Pancreas (tissue), 10 donors: ENCODE results near the gene EVI5. TPM values are rescaled to one million over a fixed set of nuclear protein-coding genes. Genes with fewer than 3 reads are reported as not detected.

ENCODE experiments used
- ATAC-seq, 4 donors: fragments of 200-7000 bp; cut with Tn5 transposase; one replicate each; pipeline versions ENCODE4 v1.8.0 to v1.9.1; 2020; ENCODE audit warnings: mild to moderate bottlenecking in 4 of 4, moderate library complexity in 4 of 4
- DNase-seq, 6 donors: peaks; one replicate each; pipeline ENCODE4 v3.0.0-alpha.2; 2020
- FAIRE-seq: peaks from 2 replicates; lab custom pipeline; 2012; peaks lifted over from hg19 to GRCh38; lab: Jason Lieb, UNC
- H3K27ac ChIP-seq, 4 donors: fragments of 200-600 bp; sonication (generic); 1 replicate in 3 of 4; 2 replicates in 1 of 4; pipeline versions ENCODE4 v1.5.0 to v1.8.0; 2020
- H3K27me3 ChIP-seq, 4 donors: fragments of 200-600 bp; one replicate each; pipeline ENCODE4 v1.8.0; 2021
- H3K36me3 ChIP-seq, 3 donors: fragments of 200-600 bp; sonication (generic) in 1 of 3; one replicate each; pipeline versions ENCODE4 v1.5.0 to v1.8.0; 2020 to 2021
- H3K4me1 ChIP-seq, 3 donors: fragments of 200-600 bp; one replicate each; pipeline ENCODE4 v1.8.0; 2021
- H3K4me3 ChIP-seq, 4 donors: fragments of 200-600 bp; sonication (generic) in 2 of 4; one replicate each; pipeline versions ENCODE4 v1.5.0 to v1.8.0; 2020 to 2021
- H3K9me3 ChIP-seq, 4 donors: fragments of 200-600 bp; one replicate each; pipeline ENCODE4 v1.8.0; 2021
- WGBS, 2 donors: extraction: QIAGEN DNeasy Blood & Tissue Kit; methylation state at CpG; one replicate each; pipeline ENCODE4 v1.1.7; 2013; 5-methylcytosine and 5-hydroxymethylcytosine counted together
- intact Hi-C, 3 donors: fragments of 100-400 bp; cut with DNase I; formaldehyde crosslinking; loops; one replicate each; pipeline versions ENCODE4 v1.11.1 to v1.14.2; 2022
- polyA plus RNA-seq, 2 donors: library from polyadenylated mRNA; stranded (reverse); fragments of 200-250 nt; gene quantifications; one replicate each; pipeline ENCODE4 v1.2.3, GENCODE V29; 2013
- total RNA-seq, 6 donors: library from RNA; stranded (reverse); fragmentation: NEBNext Ultra II Directional in 4 of 6; extraction: Animal tissue kit (Norgen Biotek cat#: 25700) in 4 of 6; gene quantifications; one replicate each; pipeline versions ENCODE4 v1.2.1 to v1.2.4, GENCODE V29; 2021 to 2023
- TF ChIP-seq, protein P1 (sequence below), 4 donors: fragments of 200-600 bp; sonication (generic) in 3 of 4; IDR thresholded peaks; one replicate each; pipeline versions ENCODE4 v1.5.0 to v1.8.0; 2021; ENCODE audit warnings: antibody characterized with exemption in 4 of 4
- donor health status: healthy with polysubstance abuse.
- donor health status: DM: no; HTN: no; CAD: no; lungs with moderate emphysema.
- donor health status: DM: no; HTN: no; CAD: no.
- donor health status: control.
- donor health status: control.
- donor health status: Bipolar disorder and iron deficiency.
- donor health status: DM: yes; HTN: yes; CAD: no.
- donor health status: DM: no; HTN: no; CAD: no.
- donor health status: DM: no; HTN: no; CAD: no.
- donor health status: DM: yes; HTN: yes; CAD: no.

Gene EVI5
- total and polyA plus RNA-seq, 8 donors, result 3.3 to 21.7 (median 12.7) TPM

DNA sequence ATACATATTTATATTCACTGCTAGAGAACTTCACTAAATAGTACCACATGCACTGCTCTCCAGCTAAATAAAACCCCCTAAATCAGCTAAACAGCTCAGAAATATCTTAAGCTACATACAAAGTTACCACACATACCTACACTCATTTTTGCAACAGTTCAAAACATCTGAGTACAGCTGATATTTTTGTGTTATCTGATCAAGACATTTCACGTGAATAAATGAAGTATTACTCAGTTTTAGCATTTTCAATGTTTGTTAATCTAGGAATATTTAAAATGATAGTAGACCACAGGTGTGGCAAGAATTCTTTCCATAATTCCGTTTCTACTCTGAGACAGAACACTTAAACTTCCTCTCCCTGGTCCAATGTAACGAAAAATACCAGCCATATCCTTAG is 20.8 kb downstream of the EVI5 start:
- H3K4me1 ChIP-seq, result peaks cover 0 to 5% (median 0%) of the 10 kb centered on the region in 3 donors
- no peaks in the 10 kb centered on the region for H3K27me3 ChIP-seq
- FAIRE-seq, result no peak
- intact Hi-C loops, result no loop called here
- WGBS, 2 donors, result 73 to 79% methylated on average over 3 of the region's 3 CpGs
- no peak for ATAC-seq
- no peak overlapping the region for H3K4me3 ChIP-seq
- no peak overlapping the region for H3K27ac ChIP-seq
- TF ChIP-seq, protein P1, sequence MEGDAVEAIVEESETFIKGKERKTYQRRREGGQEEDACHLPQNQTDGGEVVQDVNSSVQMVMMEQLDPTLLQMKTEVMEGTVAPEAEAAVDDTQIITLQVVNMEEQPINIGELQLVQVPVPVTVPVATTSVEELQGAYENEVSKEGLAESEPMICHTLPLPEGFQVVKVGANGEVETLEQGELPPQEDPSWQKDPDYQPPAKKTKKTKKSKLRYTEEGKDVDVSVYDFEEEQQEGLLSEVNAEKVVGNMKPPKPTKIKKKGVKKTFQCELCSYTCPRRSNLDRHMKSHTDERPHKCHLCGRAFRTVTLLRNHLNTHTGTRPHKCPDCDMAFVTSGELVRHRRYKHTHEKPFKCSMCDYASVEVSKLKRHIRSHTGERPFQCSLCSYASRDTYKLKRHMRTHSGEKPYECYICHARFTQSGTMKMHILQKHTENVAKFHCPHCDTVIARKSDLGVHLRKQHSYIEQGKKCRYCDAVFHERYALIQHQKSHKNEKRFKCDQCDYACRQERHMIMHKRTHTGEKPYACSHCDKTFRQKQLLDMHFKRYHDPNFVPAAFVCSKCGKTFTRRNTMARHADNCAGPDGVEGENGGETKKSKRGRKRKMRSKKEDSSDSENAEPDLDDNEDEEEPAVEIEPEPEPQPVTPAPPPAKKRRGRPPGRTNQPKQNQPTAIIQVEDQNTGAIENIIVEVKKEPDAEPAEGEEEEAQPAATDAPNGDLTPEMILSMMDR (IDR thresholded peaks at IDR 0.05), result no peak
- no peaks in the 10 kb centered on the region for H3K9me3 ChIP-seq
- DNase-seq, result no peak
- no peaks in the 10 kb centered on the region for H3K36me3 ChIP-seq

DNA sequence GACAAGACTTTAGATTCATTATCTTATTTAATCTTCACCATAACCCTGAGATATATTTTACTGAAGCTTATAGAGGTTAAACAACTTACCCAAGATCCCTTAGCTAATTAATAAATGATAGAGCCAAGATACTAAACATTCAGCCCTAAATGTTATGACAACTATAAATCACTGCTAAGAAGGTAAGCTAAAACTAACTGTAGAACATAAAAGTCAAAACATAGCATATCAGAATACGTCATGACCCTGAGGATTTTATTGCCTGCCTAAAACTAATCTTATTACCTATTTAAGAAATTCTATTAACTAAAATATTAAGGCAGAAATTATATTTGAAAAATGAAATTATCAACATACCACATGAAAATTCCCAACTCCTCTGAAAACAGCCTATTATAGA is 22.6 kb downstream of the EVI5 start:
- Histone ChIP-seq H3K9me3 (no peaks in the 10 kb centered on the region), H3K27ac (no peak overlapping the region), H3K36me3 (no peaks in the 10 kb centered on the region), H3K27me3 (no peaks in the 10 kb centered on the region), H3K4me1 (peaks cover 0 to 5% (median 0%) of the 10 kb centered on the region in 3 donors), H3K4me3 (no peak overlapping the region)
- intact Hi-C loops, result no loop called here
- TF ChIP-seq, protein P1 (IDR thresholded peaks at IDR 0.05), result no peak
- no peak for DNase-seq
- no peak for ATAC-seq
- 55 to 65% methylated on average over 1 of the region's 1 CpG for WGBS, 2 donors
- no peak for FAIRE-seq

DNA sequence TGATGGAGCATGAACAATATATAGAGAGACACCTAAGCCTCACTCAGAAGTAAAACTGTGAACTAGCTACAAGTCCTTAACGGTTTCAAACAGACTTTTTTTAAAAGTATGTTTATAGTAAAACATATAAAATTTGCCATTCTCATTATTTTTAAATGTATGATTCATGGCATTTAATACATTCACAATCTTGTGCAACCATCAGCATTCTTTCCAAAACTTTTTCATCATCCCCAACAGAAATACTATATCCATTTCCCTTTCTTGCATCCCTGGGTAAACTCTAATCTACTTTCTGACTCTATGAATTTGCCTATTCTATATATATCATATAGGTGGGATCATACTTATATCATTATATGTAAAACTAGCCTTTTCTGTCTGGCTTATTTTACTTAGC is 25.5 kb downstream of the EVI5 start:
- Histone ChIP-seq H3K9me3 (no peaks in the 10 kb centered on the region), H3K27ac (no peak overlapping the region), H3K36me3 (no peaks in the 10 kb centered on the region), H3K4me3 (no peak overlapping the region), H3K27me3 (no peaks in the 10 kb centered on the region), H3K4me1 (peaks cover 0 to 10% (median 4%) of the 10 kb centered on the region in 3 donors)
- DNase-seq, result no peak
- TF ChIP-seq, protein P1 (IDR thresholded peaks at IDR 0.05), result no peak
- intact Hi-C loops, result loop anchor here in 1 of 3 donors (10.0 kb wide), 1 partner anchor 55 kb away; no protein-coding TSS in a partner anchor
- ATAC-seq, result no peak
- 93 to 96% methylated on average over 1 of the region's 1 CpG for WGBS, 2 donors
- FAIRE-seq, result no peak

DNA sequence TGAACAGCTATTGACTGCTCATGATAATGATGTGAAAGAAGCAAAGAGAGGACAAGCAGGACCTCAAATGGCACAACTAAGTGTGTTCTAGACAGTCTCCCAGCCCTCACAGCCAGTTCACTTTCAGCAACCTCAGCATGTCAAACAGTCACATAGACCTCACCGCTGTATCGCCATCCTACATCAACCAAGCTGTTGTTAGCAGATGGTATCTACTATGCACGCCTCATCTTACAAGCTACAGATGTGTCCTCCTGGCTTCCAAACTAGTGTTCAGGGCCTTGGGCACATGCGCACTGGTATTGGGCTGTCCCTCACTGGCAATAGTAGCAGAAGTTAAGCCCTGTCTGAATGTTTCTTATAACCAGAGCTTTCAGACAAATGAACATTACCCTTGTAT is 28.4 kb downstream of the EVI5 start:
- no peak for FAIRE-seq
- DNase-seq, result no peak
- no peaks in the 10 kb centered on the region for H3K9me3 ChIP-seq
- TF ChIP-seq, protein P1 (IDR thresholded peaks at IDR 0.05), result no peak
- ATAC-seq, result peak in 3 of 4 donors; percentile 11 to 38 (median 20)
- H3K4me1 ChIP-seq, result peaks cover 0 to 5% (median 4%) of the 10 kb centered on the region in 3 donors
- 91 to 94% methylated on average over 4 of the region's 4 CpGs for WGBS, 2 donors
- intact Hi-C loops, result loop anchor here in 1 of 3 donors (10.0 kb wide), 1 partner anchor 58 kb away; no protein-coding TSS in a partner anchor
- H3K36me3 ChIP-seq, result no peaks in the 10 kb centered on the region
- no peak overlapping the region for H3K27ac ChIP-seq
- H3K27me3 ChIP-seq, result no peaks in the 10 kb centered on the region
- H3K4me3 ChIP-seq, result no peak overlapping the region
